Heart right ventricle (tissue), 16 donors: ENCODE data around the gene ZNF385A. TPM values are rescaled to one million over a fixed set of nuclear protein-coding genes. Genes with fewer than 3 reads are reported as not detected.

Experiments used
- ATAC-seq, 8 donors: fragments of 200-7000 bp; cut with Tn5 transposase; one replicate each; pipeline ENCODE4 v1.9.1; 2020; ENCODE audit warnings: mild to moderate bottlenecking in 8 of 8, moderate library complexity in 8 of 8, moderate number of reproducible peaks in 1 of 8
- DNase-seq, 2 donors: peaks; one replicate each; pipeline ENCODE4 v3.0.0-alpha.2; 2020
- H3K27ac ChIP-seq, 10 donors: fragments of 200-600 bp; sonication (generic) in 2 of 10; one replicate each; pipeline versions ENCODE4 v1.5.0 to v1.8.0; 2020 to 2022; ENCODE audit warnings: mild to moderate bottlenecking in 3 of 10
- H3K27me3 ChIP-seq, 7 donors: fragments of 200-600 bp; one replicate each; pipeline ENCODE4 v1.8.0; 2021 to 2022; ENCODE audit warnings: mild to moderate bottlenecking in 2 of 7
- H3K36me3 ChIP-seq, 9 donors: fragments of 200-600 bp; sonication (generic) in 1 of 9; one replicate each; pipeline versions ENCODE4 v1.5.0 to v1.8.0; 2020 to 2022; ENCODE audit warnings: mild to moderate bottlenecking in 2 of 9
- H3K4me1 ChIP-seq, 9 donors: fragments of 200-600 bp; sonication (generic) in 1 of 9; one replicate each; pipeline versions ENCODE4 v1.5.0 to v1.8.0; 2020 to 2022; ENCODE audit warnings: mild to moderate bottlenecking in 4 of 9
- H3K4me3 ChIP-seq, 10 donors: fragments of 200-600 bp; sonication (generic) in 2 of 10; one replicate each; pipeline versions ENCODE4 v1.5.0 to v1.8.0; 2020 to 2022; ENCODE audit warnings: mild to moderate bottlenecking in 7 of 10, moderate library complexity in 2 of 10
- H3K9me3 ChIP-seq, 11 donors: fragments of 200-600 bp in 10 of 11; sonication (generic) in 2 of 11; one replicate each; pipeline versions ENCODE4 v1.5.0 to v1.8.0; 2013 to 2022; ENCODE audit warnings: mild to moderate bottlenecking in 2 of 11, control low read depth in 1 of 11, moderate library complexity in 1 of 11
- WGBS, 2 donors: extraction: QIAGEN DNeasy Blood & Tissue Kit; methylation state at CpG; one replicate each; pipeline ENCODE4 v1.1.7; 2013; ENCODE audit warnings: inconsistent platforms in 1 of 2; 5-methylcytosine and 5-hydroxymethylcytosine counted together
- intact Hi-C, 10 donors: fragments of 100-400 bp; cut with DNase I; formaldehyde crosslinking; loops; one replicate each; pipeline versions ENCODE4 v1.11.1 to v1.14.2; 2022
- polyA plus RNA-seq, 2 donors: library from polyadenylated mRNA; stranded (reverse); fragments of 200-250 nt; gene quantifications; one replicate each; pipeline ENCODE4 v1.2.3, GENCODE V29; 2013
- total RNA-seq, 10 donors: library from RNA; stranded (reverse); fragmentation: NEBNext Ultra II Directional in 3 of 10; extraction: Animal tissue kit (Norgen Biotek cat#: 25700) in 3 of 10; gene quantifications; one replicate each; pipeline versions ENCODE4 v1.2.1 to v1.2.4, GENCODE V29; 2021 to 2023
- TF ChIP-seq, protein P1 (sequence below), 9 donors: fragments of 200-600 bp; sonication (generic) in 2 of 9; IDR thresholded peaks; one replicate each; pipeline versions ENCODE4 v1.5.0 to v1.8.0; 2021 to 2022; ENCODE audit warnings: antibody characterized with exemption in 9 of 9, mild to moderate bottlenecking in 5 of 9, moderate library complexity in 1 of 9
- donor health status: Arrhythmogenic right ventricular cardiomyopathy.
- donor health status: ischemic (EF 13 %, LVEDD 7.1; RV severe dilation, severe dysfunction).
- donor health status: healthy with polysubstance abuse.
- donor health status: DM: no; HTN: yes; CAD: no.
- donor health status: DM: no; HTN: no; CAD: no.
- donor health status: ischemic (EF 25% LVEDD 6.9; RV normal size, moderate dysfunction).
- donor health status: ischemic (EF 25% LVEDD 5.7; RV mildly dilated, moderate dysfunction).
- donor health status: healthy.
- donor health status: DM: yes; HTN: yes; CAD: no.
- donor health status: Ischemic cardiomyopathy.
- donor health status: ischemic (EF 35%, LVEDD 5.7; RV mildly dilated, moderate dysfunction).
- donor health status: nonischemic (EF 11% LVEDD 7.7; RV severe dilation, severe dysfunction).
- donor health status: DM: yes; HTN: yes; CAD: no.
- donor health status: PGD.
- donor health status: ischemic (EF 29% LVEDD 5.4; RV normal size, mild dysfunction).
- donor health status: nonischemic (EF 23%, LVEDD 6.1; RV moderate dilation, normal function).

The ZNF385A gene
- total and polyA plus RNA-seq, 12 donors, result 3.8 to 19.1 (median 5.8) TPM

DNA sequence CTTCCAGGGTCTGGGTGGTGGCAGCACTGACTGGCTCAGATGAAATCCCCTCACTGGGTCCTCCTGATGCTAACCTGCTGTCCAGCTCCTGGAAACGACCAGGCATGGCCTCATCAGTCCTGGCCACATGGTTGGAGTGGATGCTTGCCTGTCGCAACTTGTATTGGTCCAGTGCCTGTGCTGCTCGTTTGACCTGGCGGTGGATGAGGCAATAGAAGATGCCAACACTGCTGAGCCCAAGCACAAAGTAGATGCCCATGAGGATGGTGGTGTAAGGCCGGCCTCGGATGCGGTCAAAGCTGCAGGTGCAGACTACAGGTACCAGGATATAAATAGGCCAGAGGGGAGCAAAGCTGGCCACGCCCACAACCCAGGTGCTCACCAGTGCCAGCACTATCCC lies 21.5 kb downstream of the ZNF385A start:
- H3K4me1 ChIP-seq, result peaks cover 2 to 56% (median 14%) of the 10 kb centered on the region in 9 donors
- WGBS, 2 donors, result 81 to 83% methylated on average over 8 of the region's 8 CpGs
- peak overlapping the region in 1 of 10 donors; percentile 33 for H3K4me3 ChIP-seq
- intact Hi-C loops, result loop anchor here (5.0 to 10.0 kb wide), 8 partner anchors 36 to 146 kb away; partner anchors contain the start of genes CBX5 (in 1 of the 10), COPZ1 (in 1 of the 10) and HNRNPA1 (in 1 of the 10)
- H3K36me3 ChIP-seq, result no peaks in the 10 kb centered on the region
- ATAC-seq (no peak), DNase-seq (no peak)
- no peaks in the 10 kb centered on the region for H3K27me3 ChIP-seq
- TF ChIP-seq, protein P1, sequence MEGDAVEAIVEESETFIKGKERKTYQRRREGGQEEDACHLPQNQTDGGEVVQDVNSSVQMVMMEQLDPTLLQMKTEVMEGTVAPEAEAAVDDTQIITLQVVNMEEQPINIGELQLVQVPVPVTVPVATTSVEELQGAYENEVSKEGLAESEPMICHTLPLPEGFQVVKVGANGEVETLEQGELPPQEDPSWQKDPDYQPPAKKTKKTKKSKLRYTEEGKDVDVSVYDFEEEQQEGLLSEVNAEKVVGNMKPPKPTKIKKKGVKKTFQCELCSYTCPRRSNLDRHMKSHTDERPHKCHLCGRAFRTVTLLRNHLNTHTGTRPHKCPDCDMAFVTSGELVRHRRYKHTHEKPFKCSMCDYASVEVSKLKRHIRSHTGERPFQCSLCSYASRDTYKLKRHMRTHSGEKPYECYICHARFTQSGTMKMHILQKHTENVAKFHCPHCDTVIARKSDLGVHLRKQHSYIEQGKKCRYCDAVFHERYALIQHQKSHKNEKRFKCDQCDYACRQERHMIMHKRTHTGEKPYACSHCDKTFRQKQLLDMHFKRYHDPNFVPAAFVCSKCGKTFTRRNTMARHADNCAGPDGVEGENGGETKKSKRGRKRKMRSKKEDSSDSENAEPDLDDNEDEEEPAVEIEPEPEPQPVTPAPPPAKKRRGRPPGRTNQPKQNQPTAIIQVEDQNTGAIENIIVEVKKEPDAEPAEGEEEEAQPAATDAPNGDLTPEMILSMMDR (IDR thresholded peaks at IDR 0.05), result no peak
- H3K27ac ChIP-seq, result peak overlapping the region in 1 of 10 donors; percentile 77
- H3K9me3 ChIP-seq, result no peaks in the 10 kb centered on the region

DNA sequence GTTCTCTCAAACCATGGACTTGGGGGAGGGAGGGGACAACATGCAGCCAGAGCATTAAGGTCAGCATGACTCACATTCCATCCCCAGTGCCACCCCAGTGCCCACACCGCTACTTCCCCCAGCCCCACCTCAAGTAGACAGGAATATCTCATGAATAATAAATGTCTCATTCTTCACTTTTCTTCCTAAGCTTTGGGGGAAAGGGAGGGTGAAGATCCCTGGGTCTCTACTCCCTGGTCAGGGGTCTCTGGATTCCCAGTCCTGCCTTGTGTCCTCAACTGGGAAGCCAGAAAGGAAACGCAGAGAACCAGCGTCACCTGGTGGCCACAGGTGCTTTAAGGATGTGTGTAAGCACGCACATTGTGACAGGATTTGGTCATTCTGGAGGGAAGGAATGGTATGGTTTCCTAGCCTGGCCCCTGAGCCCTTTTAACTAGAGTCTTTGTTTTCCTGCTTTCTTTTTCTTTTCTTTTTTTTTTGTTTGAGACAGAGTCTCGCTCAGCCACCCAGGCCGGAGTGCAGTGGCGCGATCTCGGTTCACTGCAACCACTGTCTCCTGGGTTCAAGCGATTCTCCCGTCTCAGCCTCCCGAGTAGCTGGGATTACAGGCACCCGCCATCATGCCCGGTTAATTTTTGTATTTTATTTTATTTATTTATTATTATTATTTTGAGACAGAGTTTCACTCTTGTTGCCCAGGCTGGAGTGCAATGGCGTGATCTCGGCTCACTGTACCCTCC lies 23.6 kb downstream of the ZNF385A start:
- DNase-seq, result peak; percentile 71 to 73
- Histone ChIP-seq H3K27me3 (no peaks in the 10 kb centered on the region), H3K4me3 (no peak overlapping the region), H3K9me3 (no peaks in the 10 kb centered on the region), H3K27ac (peak overlapping the region in 7 of 10 donors; percentile 81 to 95 (median 90)), H3K4me1 (peaks cover 4 to 54% (median 17%) of the 10 kb centered on the region in 9 donors), H3K36me3 (no peaks in the 10 kb centered on the region)
- intact Hi-C loops, result loop anchor here (2.0 to 10.0 kb wide), 10 partner anchors 34 to 144 kb away; partner anchors contain the start of genes CBX5 (in 1 of the 10), COPZ1 (in 1 of the 10) and HNRNPA1 (in 1 of the 10)
- TF ChIP-seq, protein P1 (IDR thresholded peaks at IDR 0.05), result peak; percentile 42 to 78 (median 69)
- WGBS, 2 donors, result 61 to 67% methylated on average over 16 of the region's 16 CpGs
- ATAC-seq, result peak in 4 of 8 donors; percentile 22 to 33 (median 27)

GRCh38 chr12:54359762-54360351 lies 24.7 kb downstream of the ZNF385A start:
- intact Hi-C loops, result loop anchor here (1.0 to 10.0 kb wide), 13 partner anchors 23 to 345 kb away; partner anchors contain the start of genes CBX5 (in 1 of the 10), COPZ1 (in 1 of the 10) and HNRNPA1 (in 1 of the 10)
- peaks cover 4 to 51% (median 17%) of the 10 kb centered on the region in 9 donors for H3K4me1 ChIP-seq
- TF ChIP-seq, protein P1 (IDR thresholded peaks at IDR 0.05), result no peak

More at GRCh38 chr12:54359762-54360351, 24.7 kb downstream of the ZNF385A start:
- WGBS, 2 donors, result 45 to 51% methylated on average over 9 of the region's 9 CpGs
- Histone ChIP-seq H3K36me3 (no peaks in the 10 kb centered on the region), H3K27ac (peak overlapping the region; percentile 67 to 95 (median 88)), H3K4me3 (peak overlapping the region in 9 of 10 donors; percentile 48 to 76 (median 66)), H3K27me3 (no peaks in the 10 kb centered on the region), H3K9me3 (no peaks in the 10 kb centered on the region)
- ATAC-seq (no peak), DNase-seq (no peak)
